K562 (cell line): ENCODE results near the gene KCNMB2. TPM values are rescaled to one million over a fixed set of nuclear protein-coding genes. Genes with fewer than 3 reads are reported as not detected.

Source experiments
- ATAC-seq: fragments of 200-7000 bp; cut with Tn5 transposase; 3 replicates; pipeline ENCODE4 v1.9.1; 2020; ENCODE audit warnings: moderate library complexity
- BruUV-seq: library from RNA; stranded (reverse); fragments of 400-500 nt; replicated peaks from 2 replicates; lab custom pipeline; 2021; lab: Mats Ljungman, UMichigan
- CTCF ChIA-PET: fragments of 300-600 bp; formaldehyde crosslinking; extraction: SDS; loops from one replicate; lab custom pipeline; 2021; ENCODE audit warnings: low intra/inter-chr PET ratio; lab: Yijun Ruan, JAX
- POLR2A ChIA-PET: fragments of 300-600, 350-650 bp; sonication (Branson Sonifier 250); formaldehyde crosslinking; extraction: SDS; loops from one replicate; lab custom pipeline; 2021; ENCODE audit warnings: antibody characterized with exemption, inconsistent platforms; lab: Yijun Ruan, JAX
- DNase-seq, 4 experiments: peaks; one replicate each; pipeline versions ENCODE4 v3.0.0 to v3.0.0-alpha.2; 2011 to 2018; ENCODE audit warnings: low spot score in 3 of 4, mixed read lengths in 3 of 4; ENCODE audit errors: extremely low read depth in 1 of 4
- FAIRE-seq: peaks from 2 replicates; lab custom pipeline; 2011; peaks lifted over from hg19 to GRCh38; lab: Jason Lieb, UNC
- H2AFZ ChIP-seq: 2 replicates; pipeline ENCODE4 v1.6.0; 2011; ENCODE audit warnings: low read depth, low read length, control low read depth, inconsistent platforms
- H3K27ac ChIP-seq: fragments of 200-600 bp; 3 replicates; pipeline ENCODE4 v1.8.0; 2011; ENCODE audit warnings: low read depth, mild to moderate bottlenecking, control low read depth, inconsistent platforms, low read length, moderate library complexity, mixed read lengths; ENCODE audit errors: extremely low read depth
- H3K27me3 ChIP-seq, 2 experiments: fragments of 300-600 bp in 1 of 2; 2 replicates in 1 of 2; 3 replicates in 1 of 2; pipeline versions ENCODE4 v1.6.0 to v1.8.0; 2011; ENCODE audit warnings: inconsistent platforms in 2 of 2, low read length in 2 of 2, mild to moderate bottlenecking in 1 of 2, mixed read lengths in 1 of 2, moderate library complexity in 1 of 2; ENCODE audit not compliant: control insufficient read depth in 2 of 2, insufficient read depth in 2 of 2
- H3K36me3 ChIP-seq: fragments of 300-600 bp; 3 replicates; pipeline ENCODE4 v1.8.0; 2011; ENCODE audit warnings: mild to moderate bottlenecking, low read length, inconsistent platforms; ENCODE audit not compliant: control insufficient read depth, insufficient read depth
- H3K4me1 ChIP-seq, 2 experiments: fragments of 200-600 bp in 1 of 2; replicated peaks in 1 of 2; 2 replicates in 1 of 2; 3 replicates in 1 of 2; pipeline versions ENCODE4 v1.5.1 to v1.8.0; 2011; ENCODE audit warnings: inconsistent platforms in 2 of 2, low read length in 2 of 2, mild to moderate bottlenecking in 1 of 2, mixed read lengths in 1 of 2, moderate library complexity in 1 of 2; ENCODE audit not compliant: control insufficient read depth in 2 of 2, insufficient read depth in 2 of 2
- H3K4me2 ChIP-seq: 2 replicates; pipeline ENCODE4 v1.6.1; 2011; ENCODE audit warnings: low read length, control low read depth, inconsistent platforms, mixed read lengths; ENCODE audit not compliant: insufficient read depth
- H3K4me3 ChIP-seq: fragments of 200-600 bp; sonication (generic), shearing (Covaris generic); 2 replicates; pipeline ENCODE4 v1.5.1; 2016; ENCODE audit warnings: control low read depth, inconsistent platforms
- H3K79me2 ChIP-seq: fragments of 200-600 bp; 3 replicates; pipeline ENCODE4 v1.8.0; 2011; ENCODE audit warnings: low read length, inconsistent platforms; ENCODE audit not compliant: control insufficient read depth, insufficient read depth
- H3K9ac ChIP-seq, 2 experiments: 2 replicates each; pipeline versions ENCODE4 v1.6.0 to v1.6.1; 2011; ENCODE audit warnings: low read depth in 2 of 2, low read length in 2 of 2, control low read depth in 1 of 2, inconsistent platforms in 1 of 2, mild to moderate bottlenecking in 1 of 2, mixed read lengths in 1 of 2; ENCODE audit not compliant: insufficient read depth in 1 of 2
- H3K9me1 ChIP-seq: one replicate; pipeline ENCODE4 v1.6.0; 2011; ENCODE audit warnings: inconsistent platforms, mild to moderate bottlenecking, low read length, moderate library complexity; ENCODE audit not compliant: control insufficient read depth, insufficient read depth
- H3K9me3 ChIP-seq: replicated peaks from 2 replicates; pipeline ENCODE4 v1.5.1; 2011; ENCODE audit warnings: low read depth, low read length, inconsistent platforms; ENCODE audit not compliant: control insufficient read depth, insufficient read depth
- H4K20me1 ChIP-seq: replicated peaks from 2 replicates; pipeline ENCODE4 v1.6.1; 2011; ENCODE audit warnings: low read length, inconsistent platforms, mixed read lengths; ENCODE audit not compliant: control insufficient read depth, insufficient read depth
- DACH1 ChIP-seq: fragments of 450-650 bp; IDR thresholded peaks from 2 replicates; pipeline ENCODE4 v1.6.1; 2018; ENCODE audit not compliant: partially characterized antibody
- KHSRP ChIP-seq: fragments of 450-650 bp; IDR thresholded peaks from 2 replicates; pipeline ENCODE4 v1.6.1; 2017
- NCOA6 ChIP-seq: fragments of 450-650 bp; IDR thresholded peaks from 2 replicates; pipeline ENCODE4 v1.6.1; 2017; ENCODE audit warnings: mild to moderate bottlenecking
- POLR2G ChIP-seq: fragments of 200-400 bp; formaldehyde crosslinking; IDR thresholded peaks from 2 replicates; pipeline ENCODE4 v1.6.1; 2017; ENCODE audit warnings: low read depth, mild to moderate bottlenecking, antibody characterized with exemption, low read length, moderate library complexity
- RAD51 ChIP-seq: fragments of 450-650 bp; IDR thresholded peaks from 2 replicates; pipeline ENCODE4 v1.7.1; 2016; ENCODE audit warnings: low read depth, mild to moderate bottlenecking, borderline replicate concordance
- SRSF9 ChIP-seq: fragments of 200-400 bp; formaldehyde crosslinking; IDR thresholded peaks from 2 replicates; pipeline ENCODE4 v1.6.1; 2017; ENCODE audit warnings: low read depth, low read length, borderline replicate concordance
- ZBTB7A ChIP-seq: IDR thresholded peaks from 2 replicates; pipeline ENCODE4 v1.6.1; 2011; ENCODE audit warnings: low read depth, mild to moderate bottlenecking, low read length, moderate library complexity, borderline replicate concordance; ENCODE audit not compliant: control insufficient read depth
- WGBS: fragments of 100-300 bp; shearing (Covaris generic); methylation state at CpG from one replicate; pipeline ENCODE4 v1.1.6; 2016; ENCODE audit warnings: low coverage, mixed read lengths; ENCODE audit not compliant: insufficient coverage; ENCODE audit errors: missing lambda C conversion rate; 5-methylcytosine and 5-hydroxymethylcytosine counted together
- in situ Hi-C: fragments of 300-500 bp; cut with MboI; formaldehyde crosslinking; loops from 4 replicates; pipeline ENCODE4 v1.15.0; 2018; ENCODE audit warnings: inconsistent platforms, mixed read lengths
- intact Hi-C: fragments of 100-400 bp; cut with micrococcal nuclease; formaldehyde crosslinking; loops from 2 replicates; pipeline ENCODE4 v1.14.2; 2022
- polyA plus RNA-seq, 8 experiments: library from polyadenylated mRNA; depleted of rRNA in 4 of 8; stranded (reverse) in 5 of 8; unstranded in 3 of 8; fragments of >200 nt; fragmentation: Nextera tagmentation in 2 of 8; fragmentation: Illumina TruSeq in 1 of 8; extraction: Ambion mirVana in 2 of 8; extraction: Trizol in 1 of 8; gene quantifications; 2 replicates each; pipeline versions ENCODE4 v1.2.1 to v1.2.3, GENCODE V29; 2011 to 2014; ENCODE audit warnings: inconsistent platforms in 1 of 8, missing spikeins in 1 of 8
- total RNA-seq, 7 experiments: library from RNA; depleted of rRNA in 6 of 7; stranded (reverse); fragments of >200 nt in 6 of 7; fragmentation: Illumina TruSeq in 2 of 7; extraction: Trizol in 2 of 7; gene quantifications; 2 replicates each; pipeline versions ENCODE4 v1.2.1 to v1.2.3, GENCODE V29; 2011 to 2021; ENCODE audit warnings: low replicate concordance in 1 of 7
- TF ChIP-seq, protein P1 (sequence below): fragments of 200-600 bp; sonication (generic); IDR thresholded peaks from one replicate; pipeline ENCODE4 v1.6.1; 2012; ENCODE audit warnings: mild to moderate bottlenecking, low read depth, low read length, inconsistent platforms
- TF ChIP-seq, protein P2 (sequence below): fragments of 250-450 bp; sonication (Bioruptor Pico); IDR thresholded peaks from 2 replicates; pipeline ENCODE4 v1.5.0; 2021; ENCODE audit warnings: mild to moderate bottlenecking, moderate library complexity

The KCNMB2 gene
- total and polyA plus RNA-seq, 9 of the 15 experiments (the other 6 are each of a cell fraction or from before 2014, with no cell fraction given), result 0.04 to 0.15 TPM; not detected in 7

DNA sequence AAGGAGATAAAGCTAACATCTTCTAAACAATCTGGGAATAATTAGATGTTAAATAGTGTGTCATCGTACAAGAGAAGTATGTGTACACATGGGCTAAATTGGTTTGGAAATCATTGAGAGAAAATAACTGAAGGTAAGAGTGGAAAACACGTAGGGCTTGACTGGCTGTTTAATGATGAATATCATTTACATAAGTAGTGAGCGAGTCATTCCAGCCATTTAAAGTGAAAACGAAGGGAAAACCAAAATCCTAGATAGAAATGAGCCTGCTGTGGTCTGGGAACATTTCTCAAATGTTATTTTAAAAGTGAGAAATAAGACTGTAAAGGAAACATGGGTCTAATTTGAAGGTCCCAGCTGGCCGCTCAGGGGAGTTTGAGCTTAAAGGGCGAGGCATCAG, 41.9 kb upstream of the KCNMB2 start:
- ATAC-seq, result no peak
- H3K79me2 ChIP-seq, result no peaks in the 10 kb centered on the region
- ChIA-PET POLR2A (no interaction called here), CTCF (no interaction called here)
- no peak overlapping the region for H3K4me3 ChIP-seq
- H3K27ac ChIP-seq, result no peak overlapping the region
- 1% methylated on average over 6 of the region's 6 CpGs for WGBS
- H3K9me1 ChIP-seq, result no peaks in the 10 kb centered on the region
- H3K9me3 ChIP-seq, result no peaks in the 10 kb centered on the region
- H3K4me2 ChIP-seq, result no peak overlapping the region
- in situ Hi-C loops (no loop called here), intact Hi-C loops (no loop called here)
- no peaks in the 10 kb centered on the region for H3K27me3 ChIP-seq
- H4K20me1 ChIP-seq, result no peaks in the 10 kb centered on the region
- H3K36me3 ChIP-seq, result no peaks in the 10 kb centered on the region
- no peaks in the 10 kb centered on the region for H3K4me1 ChIP-seq
- no peak for FAIRE-seq
- no peak for DNase-seq
- H3K9ac ChIP-seq, result no peak overlapping the region
- BruUV-seq, result no TSS peak
- H2AFZ ChIP-seq, result no peak overlapping the region
- TF ChIP-seq KHSRP, result no peak
- TF ChIP-seq NCOA6, result no peak
- TF ChIP-seq ZBTB7A, result no peak
- no peak for TF ChIP-seq DACH1
- TF ChIP-seq, protein P1, sequence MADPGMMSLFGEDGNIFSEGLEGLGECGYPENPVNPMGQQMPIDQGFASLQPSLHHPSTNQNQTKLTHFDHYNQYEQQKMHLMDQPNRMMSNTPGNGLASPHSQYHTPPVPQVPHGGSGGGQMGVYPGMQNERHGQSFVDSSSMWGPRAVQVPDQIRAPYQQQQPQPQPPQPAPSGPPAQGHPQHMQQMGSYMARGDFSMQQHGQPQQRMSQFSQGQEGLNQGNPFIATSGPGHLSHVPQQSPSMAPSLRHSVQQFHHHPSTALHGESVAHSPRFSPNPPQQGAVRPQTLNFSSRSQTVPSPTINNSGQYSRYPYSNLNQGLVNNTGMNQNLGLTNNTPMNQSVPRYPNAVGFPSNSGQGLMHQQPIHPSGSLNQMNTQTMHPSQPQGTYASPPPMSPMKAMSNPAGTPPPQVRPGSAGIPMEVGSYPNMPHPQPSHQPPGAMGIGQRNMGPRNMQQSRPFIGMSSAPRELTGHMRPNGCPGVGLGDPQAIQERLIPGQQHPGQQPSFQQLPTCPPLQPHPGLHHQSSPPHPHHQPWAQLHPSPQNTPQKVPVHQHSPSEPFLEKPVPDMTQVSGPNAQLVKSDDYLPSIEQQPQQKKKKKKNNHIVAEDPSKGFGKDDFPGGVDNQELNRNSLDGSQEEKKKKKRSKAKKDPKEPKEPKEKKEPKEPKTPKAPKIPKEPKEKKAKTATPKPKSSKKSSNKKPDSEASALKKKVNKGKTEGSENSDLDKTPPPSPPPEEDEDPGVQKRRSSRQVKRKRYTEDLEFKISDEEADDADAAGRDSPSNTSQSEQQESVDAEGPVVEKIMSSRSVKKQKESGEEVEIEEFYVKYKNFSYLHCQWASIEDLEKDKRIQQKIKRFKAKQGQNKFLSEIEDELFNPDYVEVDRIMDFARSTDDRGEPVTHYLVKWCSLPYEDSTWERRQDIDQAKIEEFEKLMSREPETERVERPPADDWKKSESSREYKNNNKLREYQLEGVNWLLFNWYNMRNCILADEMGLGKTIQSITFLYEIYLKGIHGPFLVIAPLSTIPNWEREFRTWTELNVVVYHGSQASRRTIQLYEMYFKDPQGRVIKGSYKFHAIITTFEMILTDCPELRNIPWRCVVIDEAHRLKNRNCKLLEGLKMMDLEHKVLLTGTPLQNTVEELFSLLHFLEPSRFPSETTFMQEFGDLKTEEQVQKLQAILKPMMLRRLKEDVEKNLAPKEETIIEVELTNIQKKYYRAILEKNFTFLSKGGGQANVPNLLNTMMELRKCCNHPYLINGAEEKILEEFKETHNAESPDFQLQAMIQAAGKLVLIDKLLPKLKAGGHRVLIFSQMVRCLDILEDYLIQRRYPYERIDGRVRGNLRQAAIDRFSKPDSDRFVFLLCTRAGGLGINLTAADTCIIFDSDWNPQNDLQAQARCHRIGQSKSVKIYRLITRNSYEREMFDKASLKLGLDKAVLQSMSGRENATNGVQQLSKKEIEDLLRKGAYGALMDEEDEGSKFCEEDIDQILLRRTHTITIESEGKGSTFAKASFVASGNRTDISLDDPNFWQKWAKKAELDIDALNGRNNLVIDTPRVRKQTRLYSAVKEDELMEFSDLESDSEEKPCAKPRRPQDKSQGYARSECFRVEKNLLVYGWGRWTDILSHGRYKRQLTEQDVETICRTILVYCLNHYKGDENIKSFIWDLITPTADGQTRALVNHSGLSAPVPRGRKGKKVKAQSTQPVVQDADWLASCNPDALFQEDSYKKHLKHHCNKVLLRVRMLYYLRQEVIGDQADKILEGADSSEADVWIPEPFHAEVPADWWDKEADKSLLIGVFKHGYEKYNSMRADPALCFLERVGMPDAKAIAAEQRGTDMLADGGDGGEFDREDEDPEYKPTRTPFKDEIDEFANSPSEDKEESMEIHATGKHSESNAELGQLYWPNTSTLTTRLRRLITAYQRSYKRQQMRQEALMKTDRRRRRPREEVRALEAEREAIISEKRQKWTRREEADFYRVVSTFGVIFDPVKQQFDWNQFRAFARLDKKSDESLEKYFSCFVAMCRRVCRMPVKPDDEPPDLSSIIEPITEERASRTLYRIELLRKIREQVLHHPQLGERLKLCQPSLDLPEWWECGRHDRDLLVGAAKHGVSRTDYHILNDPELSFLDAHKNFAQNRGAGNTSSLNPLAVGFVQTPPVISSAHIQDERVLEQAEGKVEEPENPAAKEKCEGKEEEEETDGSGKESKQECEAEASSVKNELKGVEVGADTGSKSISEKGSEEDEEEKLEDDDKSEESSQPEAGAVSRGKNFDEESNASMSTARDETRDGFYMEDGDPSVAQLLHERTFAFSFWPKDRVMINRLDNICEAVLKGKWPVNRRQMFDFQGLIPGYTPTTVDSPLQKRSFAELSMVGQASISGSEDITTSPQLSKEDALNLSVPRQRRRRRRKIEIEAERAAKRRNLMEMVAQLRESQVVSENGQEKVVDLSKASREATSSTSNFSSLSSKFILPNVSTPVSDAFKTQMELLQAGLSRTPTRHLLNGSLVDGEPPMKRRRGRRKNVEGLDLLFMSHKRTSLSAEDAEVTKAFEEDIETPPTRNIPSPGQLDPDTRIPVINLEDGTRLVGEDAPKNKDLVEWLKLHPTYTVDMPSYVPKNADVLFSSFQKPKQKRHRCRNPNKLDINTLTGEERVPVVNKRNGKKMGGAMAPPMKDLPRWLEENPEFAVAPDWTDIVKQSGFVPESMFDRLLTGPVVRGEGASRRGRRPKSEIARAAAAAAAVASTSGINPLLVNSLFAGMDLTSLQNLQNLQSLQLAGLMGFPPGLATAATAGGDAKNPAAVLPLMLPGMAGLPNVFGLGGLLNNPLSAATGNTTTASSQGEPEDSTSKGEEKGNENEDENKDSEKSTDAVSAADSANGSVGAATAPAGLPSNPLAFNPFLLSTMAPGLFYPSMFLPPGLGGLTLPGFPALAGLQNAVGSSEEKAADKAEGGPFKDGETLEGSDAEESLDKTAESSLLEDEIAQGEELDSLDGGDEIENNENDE, result no peak
- TF ChIP-seq, protein P2, sequence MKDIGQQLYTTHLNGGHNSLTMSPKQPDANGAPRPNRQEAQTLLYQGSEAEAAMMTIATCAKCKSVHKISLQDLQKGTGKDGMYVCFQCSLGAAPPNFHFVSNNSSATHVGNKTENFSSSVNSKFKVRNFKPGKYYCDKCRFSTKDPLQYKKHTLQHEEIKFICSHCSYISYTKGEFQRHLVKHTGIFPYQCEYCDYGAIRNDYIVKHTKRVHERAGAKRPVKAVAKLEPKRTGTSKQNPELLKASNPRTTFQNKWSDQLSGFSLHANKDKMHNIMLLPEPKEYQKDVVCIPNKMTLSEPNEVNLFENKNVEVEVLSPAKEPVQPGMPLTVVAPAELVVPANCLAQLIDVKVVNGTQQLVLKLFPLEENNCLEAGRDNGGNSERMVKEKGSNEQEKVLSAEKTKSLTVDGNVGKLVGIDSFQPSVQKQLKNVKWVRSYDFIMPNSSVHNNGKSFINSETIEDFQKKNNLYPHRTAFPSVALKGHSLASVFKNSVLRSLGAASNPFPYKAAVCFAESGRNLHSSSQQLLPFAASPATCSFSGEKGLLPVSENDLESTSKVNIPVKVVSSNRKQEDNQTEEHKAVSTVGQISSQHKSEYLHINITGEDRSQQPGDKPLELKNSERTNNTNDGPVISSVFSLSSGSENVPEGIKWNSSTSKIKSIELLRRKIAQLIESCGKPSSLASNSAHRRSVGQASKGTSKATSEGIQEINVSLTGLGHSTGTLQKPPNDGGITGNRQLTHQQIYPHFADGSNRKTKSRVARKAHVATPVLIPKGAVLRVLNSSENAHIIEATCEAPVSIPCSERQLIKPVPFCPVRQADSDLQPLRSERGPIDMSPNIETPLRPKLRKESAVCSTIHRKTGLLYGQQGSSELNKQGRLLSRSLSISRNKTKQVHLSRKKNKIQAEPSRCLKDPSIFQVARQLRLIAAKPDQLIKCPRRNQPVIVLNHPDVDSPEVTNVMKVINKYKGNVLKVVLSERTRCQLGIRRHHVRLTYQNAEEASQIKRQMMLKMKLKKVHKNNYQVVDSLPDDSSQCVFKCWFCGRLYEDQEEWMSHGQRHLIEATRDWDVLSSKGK (CRISPR knock-in tag), result no peak
- no peak for TF ChIP-seq SRSF9
- no peak for TF ChIP-seq RAD51
- TF ChIP-seq POLR2G, result no peak
